Measurements from ENCODE around the gene YDJC. TPM values are rescaled to one million over a fixed set of nuclear protein-coding genes. Genes with fewer than 3 reads are reported as not detected.
A peak's percentile ranks its signal among the peaks of the same experiment; 100 is the strongest.

Gene YDJC
- total RNA-seq, 1 experiment from 2014 or later, result 25.7 TPM

GRCh38 chr22:21665047-21665851 lies 35.4 kb upstream of the YDJC start:
- BruUV-seq (replicated peaks), result no TSS peak
- POLR2A ChIA-PET (ENCODE audit: unreplicated experiment), result no interaction called here

GRCh38 chr22:21663738-21664137 lies 33.9 kb upstream of the YDJC start:
- Histone ChIP-seq H2AFZ (no peak overlapping the region), H4K20me1 (ENCODE audit: insufficient read depth) (no peaks in the 10 kb centered on the region), H3K27me3 (ENCODE audit: insufficient read depth, low read depth) (no peaks in the 10 kb centered on the region), H3K36me3 (ENCODE audit: low read depth) (no peaks in the 10 kb centered on the region), H3K4me2 (no peak overlapping the region), H3F3A (ENCODE audit: insufficient read depth, low read depth) (no peaks in the 10 kb centered on the region), H3K9me2 (ENCODE audit: insufficient read depth) (no peaks in the 10 kb centered on the region), H3K4me1 (replicated peaks; ENCODE audit: insufficient read depth) (0 out of 2 replicates have a peak, but pooled peaks cover 4% of the 10 kb centered on the region), H3K79me2 (ENCODE audit: low read depth) (peaks cover 17% of the 10 kb centered on the region), H3K4me3 (no peak overlapping the region), H3K9me3 (ENCODE audit: insufficient read depth, low read depth) (no peaks in the 10 kb centered on the region), H3K27ac (no peak overlapping the region)
- POLR2A ChIA-PET (ENCODE audit: unreplicated experiment), result no interaction called here
- TF ChIP-seq CTCF (conservative IDR thresholded peaks at IDR 0.05), result no peak
- no peak for TF ChIP-seq EZH2 (IDR thresholded peaks at IDR 0.05; ENCODE audit: low read depth)
- intact Hi-C loops (cut with micrococcal nuclease; ENCODE audit: unreplicated experiment), result no loop called here
- BruUV-seq (replicated peaks), result no TSS peak
- CTCF ChIA-PET, result no interaction called here
- no peak for DNase-seq

More at GRCh38 chr22:21665047-21665851, 35.4 kb upstream of the YDJC start:
- no peaks in the 10 kb centered on the region for H3K9me2 ChIP-seq (ENCODE audit: insufficient read depth)
- TF ChIP-seq EZH2 (IDR thresholded peaks at IDR 0.05; ENCODE audit: low read depth), result no peak
- no peak for TF ChIP-seq CTCF (conservative IDR thresholded peaks at IDR 0.05)
- H3K27me3 ChIP-seq (ENCODE audit: insufficient read depth, low read depth), result no peaks in the 10 kb centered on the region
- peaks cover 21% of the 10 kb centered on the region for H3K79me2 ChIP-seq (ENCODE audit: low read depth)
- no peaks in the 10 kb centered on the region for H3K36me3 ChIP-seq (ENCODE audit: low read depth)
- peak overlapping the region; percentile 86 for H3K4me2 ChIP-seq
- H3K4me1 ChIP-seq (replicated peaks; ENCODE audit: insufficient read depth), result peaks cover 14% of the 10 kb centered on the region
- H3K27ac ChIP-seq, result peak overlapping the region; percentile 56; the same call in 1 of the 2 replicates
- H4K20me1 ChIP-seq (ENCODE audit: insufficient read depth), result peaks cover 8% of the 10 kb centered on the region; the same call in 1 of the 2 replicates
- no peak for DNase-seq
- H3F3A ChIP-seq (ENCODE audit: insufficient read depth, low read depth), result no peaks in the 10 kb centered on the region; the same call in 1 of the 2 replicates
- no peaks in the 10 kb centered on the region for H3K9me3 ChIP-seq (ENCODE audit: insufficient read depth, low read depth)
- peak overlapping the region; percentile 84; the same call in 1 of the 2 replicates for H2AFZ ChIP-seq
- intact Hi-C loops (cut with micrococcal nuclease; ENCODE audit: unreplicated experiment), result no loop called here
- peak overlapping the region; percentile 92 for H3K4me3 ChIP-seq
- CTCF ChIA-PET, result interaction anchor here (0.6 kb wide), 1 partner anchor 718 kb away, joined by 3 read pairs; no protein-coding TSS in a partner anchor

GRCh38 chr22:21661991-21662390 lies 32.2 kb upstream of the YDJC start:
- DNase-seq, result no peak
- peaks cover 6% of the 10 kb centered on the region; the same call in 1 of the 2 replicates for H3K79me2 ChIP-seq (ENCODE audit: low read depth)
- H3K27ac ChIP-seq, result no peak overlapping the region
- H2AFZ ChIP-seq, result no peak overlapping the region
- CTCF ChIA-PET, result no interaction called here
- POLR2A ChIA-PET (ENCODE audit: unreplicated experiment), result no interaction called here
- no peaks in the 10 kb centered on the region for H3K36me3 ChIP-seq (ENCODE audit: low read depth)
- no peak for TF ChIP-seq EZH2 (IDR thresholded peaks at IDR 0.05; ENCODE audit: low read depth)
- TF ChIP-seq CTCF (conservative IDR thresholded peaks at IDR 0.05), result no peak
- H3F3A ChIP-seq (ENCODE audit: insufficient read depth, low read depth), result peaks cover 2% of the 10 kb centered on the region; the same call in 1 of the 2 replicates
- H3K27me3 ChIP-seq (ENCODE audit: insufficient read depth, low read depth), result no peaks in the 10 kb centered on the region
- H3K4me2 ChIP-seq, result no peak overlapping the region
- no peaks in the 10 kb centered on the region for H3K4me1 ChIP-seq (replicated peaks; ENCODE audit: insufficient read depth)
- no peaks in the 10 kb centered on the region for H3K9me3 ChIP-seq (ENCODE audit: insufficient read depth, low read depth)
- H4K20me1 ChIP-seq (ENCODE audit: insufficient read depth), result no peaks in the 10 kb centered on the region
- BruUV-seq (replicated peaks), result no TSS peak
- H3K9me2 ChIP-seq (ENCODE audit: insufficient read depth), result no peaks in the 10 kb centered on the region
- no peak overlapping the region for H3K4me3 ChIP-seq
- intact Hi-C loops (cut with micrococcal nuclease; ENCODE audit: unreplicated experiment), result no loop called here
